ENCODE measurements around the gene AP1S1.

DNA sequence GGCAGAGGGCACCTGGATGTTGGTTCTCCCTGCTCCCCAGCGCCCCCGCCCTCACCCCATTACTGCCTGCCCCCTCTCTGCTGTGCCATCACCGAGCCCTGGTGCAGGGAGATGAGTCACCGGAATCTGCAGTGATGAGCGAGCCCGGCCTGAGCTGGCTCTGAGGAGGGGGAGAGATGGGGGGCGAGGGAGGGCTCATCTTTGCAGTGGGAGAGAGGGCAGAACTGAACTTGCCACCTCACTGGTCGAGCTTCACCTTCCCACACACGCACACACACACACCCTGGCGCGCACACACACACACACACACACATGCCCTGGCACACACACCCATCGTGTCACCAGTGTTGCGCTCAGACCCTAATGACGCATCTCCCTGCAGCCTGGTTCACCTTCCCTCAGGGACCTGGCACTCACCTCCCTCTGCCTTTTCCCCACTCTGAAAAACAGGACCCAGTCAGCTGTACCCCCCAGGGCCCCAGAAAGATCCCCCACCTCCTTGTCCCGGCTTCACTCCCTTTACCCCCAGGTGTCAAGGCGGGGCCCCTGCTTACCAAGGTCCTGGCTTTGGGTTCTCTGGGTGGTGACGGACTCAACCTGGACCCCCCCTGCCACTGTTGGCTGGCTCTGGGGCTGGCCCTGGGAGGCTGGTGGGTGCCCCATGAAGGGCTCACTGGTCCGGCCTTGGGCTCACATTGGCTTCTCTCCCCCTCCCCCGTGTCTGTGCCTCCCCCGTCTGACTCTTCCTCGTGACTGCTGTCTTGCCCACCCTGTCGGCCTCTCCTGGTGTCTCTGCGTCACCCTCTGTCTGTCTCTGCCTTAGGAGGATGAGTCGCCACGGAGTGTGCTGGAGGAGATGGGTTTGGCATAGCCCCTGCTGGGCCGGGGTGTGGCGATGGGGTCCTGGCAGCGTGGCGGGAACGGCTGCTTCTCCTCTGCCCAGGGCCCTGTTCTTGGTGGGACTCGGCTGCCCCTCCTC, 5.7 kb downstream of the AP1S1 start:
- TF ChIP-seq, protein P1, sequence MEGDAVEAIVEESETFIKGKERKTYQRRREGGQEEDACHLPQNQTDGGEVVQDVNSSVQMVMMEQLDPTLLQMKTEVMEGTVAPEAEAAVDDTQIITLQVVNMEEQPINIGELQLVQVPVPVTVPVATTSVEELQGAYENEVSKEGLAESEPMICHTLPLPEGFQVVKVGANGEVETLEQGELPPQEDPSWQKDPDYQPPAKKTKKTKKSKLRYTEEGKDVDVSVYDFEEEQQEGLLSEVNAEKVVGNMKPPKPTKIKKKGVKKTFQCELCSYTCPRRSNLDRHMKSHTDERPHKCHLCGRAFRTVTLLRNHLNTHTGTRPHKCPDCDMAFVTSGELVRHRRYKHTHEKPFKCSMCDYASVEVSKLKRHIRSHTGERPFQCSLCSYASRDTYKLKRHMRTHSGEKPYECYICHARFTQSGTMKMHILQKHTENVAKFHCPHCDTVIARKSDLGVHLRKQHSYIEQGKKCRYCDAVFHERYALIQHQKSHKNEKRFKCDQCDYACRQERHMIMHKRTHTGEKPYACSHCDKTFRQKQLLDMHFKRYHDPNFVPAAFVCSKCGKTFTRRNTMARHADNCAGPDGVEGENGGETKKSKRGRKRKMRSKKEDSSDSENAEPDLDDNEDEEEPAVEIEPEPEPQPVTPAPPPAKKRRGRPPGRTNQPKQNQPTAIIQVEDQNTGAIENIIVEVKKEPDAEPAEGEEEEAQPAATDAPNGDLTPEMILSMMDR (IDR thresholded peaks at IDR 0.05) = no peak
- TF ChIP-seq POLR2AphosphoS5 (IDR thresholded peaks at IDR 0.05) (no peak), POLR2A (IDR thresholded peaks at IDR 0.05) (no peak)

Measured in breast epithelium (tissue), 3 donors.